Ishikawa (cell line): Measurements from ENCODE around the gene QSOX1.

Source experiments
- CEBPB ChIP-seq: IDR thresholded peaks from 2 replicates; pipeline ENCODE4 v1.6.1; 2012
- CREB1 ChIP-seq: IDR thresholded peaks from 2 replicates; pipeline ENCODE4 v1.6.1; 2012; ENCODE audit warnings: low read depth
- EGR1 ChIP-seq: IDR thresholded peaks from 2 replicates; pipeline ENCODE4 v1.6.1; 2012
- EP300 ChIP-seq: IDR thresholded peaks from 2 replicates; pipeline ENCODE4 v1.6.1; 2012; ENCODE audit warnings: borderline replicate concordance
- FOXM1 ChIP-seq: IDR thresholded peaks from 2 replicates; pipeline ENCODE4 v1.6.1; 2012; ENCODE audit warnings: low read depth, borderline replicate concordance
- MAX ChIP-seq: IDR thresholded peaks from 2 replicates; pipeline ENCODE4 v1.6.1; 2012
- NFIC ChIP-seq: IDR thresholded peaks from 2 replicates; pipeline ENCODE4 v1.6.1; 2012
- RAD21 ChIP-seq: IDR thresholded peaks from 2 replicates; pipeline ENCODE4 v1.6.1; 2012; ENCODE audit warnings: low read depth
- REST ChIP-seq: IDR thresholded peaks from 2 replicates; pipeline ENCODE4 v1.6.1; 2012; ENCODE audit warnings: low read depth, mild to moderate bottlenecking
- TAF1 ChIP-seq: IDR thresholded peaks from 2 replicates; pipeline ENCODE4 v1.6.1; 2012; ENCODE audit warnings: low read depth, mild to moderate bottlenecking
- TCF12 ChIP-seq: IDR thresholded peaks from 2 replicates; pipeline ENCODE4 v1.6.1; 2012; ENCODE audit warnings: low read depth
- TEAD4 ChIP-seq: IDR thresholded peaks from 2 replicates; pipeline ENCODE4 v1.6.1; 2012
- USF1 ChIP-seq: IDR thresholded peaks from 2 replicates; pipeline ENCODE4 v1.6.1; 2012
- YY1 ChIP-seq: IDR thresholded peaks from 2 replicates; pipeline ENCODE4 v1.6.1; 2012; ENCODE audit warnings: low read depth
- ZBTB7A ChIP-seq: IDR thresholded peaks from 2 replicates; pipeline ENCODE4 v1.6.1; 2012; ENCODE audit warnings: low read depth

The QSOX1 gene

GRCh38 chr1:180198196-180198595, 43.5 kb downstream of the QSOX1 start:
- TF ChIP-seq NFIC (no peak), FOXM1 (no peak), EP300 (no peak), TEAD4 (no peak), TCF12 (no peak), TAF1 (no peak), YY1 (no peak), ZBTB7A (no peak), CEBPB (no peak), REST (no peak), USF1 (no peak), RAD21 (no peak), EGR1 (no peak), CREB1 (no peak)

- no peak for TF ChIP-seq NFIC
- TF ChIP-seq MAX = no peak
- TF ChIP-seq CEBPB = no peak
- no peak for TF ChIP-seq TCF12
- TF ChIP-seq TAF1 = no peak
- no peak for TF ChIP-seq CREB1
- no peak for TF ChIP-seq USF1
- no peak for TF ChIP-seq ZBTB7A
- no peak for TF ChIP-seq YY1
- TF ChIP-seq FOXM1 = no peak
- TF ChIP-seq EGR1 = no peak
- no peak for TF ChIP-seq EP300
- TF ChIP-seq RAD21 = no peak
- TF ChIP-seq TEAD4 = no peak
- TF ChIP-seq REST = no peak
Observed at GRCh38 chr1:180198611-180199010, 43.9 kb downstream of the QSOX1 start.

GRCh38 chr1:180199018-180199417, 44.3 kb downstream of the QSOX1 start:
- TF ChIP-seq CREB1 (no peak), ZBTB7A (no peak), TAF1 (no peak), REST (no peak), USF1 (no peak), MAX (no peak), RAD21 (no peak), NFIC (no peak), EGR1 (no peak), YY1 (no peak), TEAD4 (no peak), CEBPB (no peak), FOXM1 (no peak), TCF12 (no peak), EP300 (no peak)

- TF ChIP-seq CEBPB (no peak), TAF1 (no peak), EP300 (no peak), TCF12 (no peak), MAX (no peak), USF1 (no peak), CREB1 (no peak), FOXM1 (no peak)
Observed at GRCh38 chr1:180201451-180202200, 47.0 kb downstream of the QSOX1 start.
